ENCODE measurements around the gene CRHBP.

- TF ChIP-seq CTCF (IDR thresholded peaks at IDR 0.05) (no peak), MAZ (IDR thresholded peaks at IDR 0.05; ENCODE audit: borderline replicate concordance, low read depth, low read length) (no peak), POLR2A (IDR thresholded peaks at IDR 0.05; ENCODE audit: low read length) (no peak), RAD21 (conservative IDR thresholded peaks at IDR 0.05 in 1 of 2, IDR thresholded peaks at IDR 0.05 in 1 of 2) (no peak), BHLHE40 (IDR thresholded peaks at IDR 0.05; ENCODE audit: low read depth, low read length) (no peak), KDM1A (IDR thresholded peaks at IDR 0.05; ENCODE audit: low read depth) (no peak), REST (IDR thresholded peaks at IDR 0.05) (no peak), EP300 (IDR thresholded peaks at IDR 0.05) (no peak), HMGXB4 (CRISPR knock-in tag; IDR thresholded peaks at IDR 0.05; ENCODE audit: borderline replicate concordance) (no peak), JUNB (IDR thresholded peaks at IDR 0.05) (no peak)
Measured at GRCh38 chr5:76946090-76946489, 6.8 kb upstream of the CRHBP start.
